Fibroblast of pulmonary artery (primary cell): ENCODE results near the gene YPEL4.

ENCODE experiments used
- DNase-seq: peaks from one replicate; pipeline ENCODE4 v3.0.0-alpha.2; 2010; ENCODE audit warnings: low read depth
- H3K4me3 ChIP-seq: replicated peaks from 2 replicates; pipeline ENCODE4 v1.5.1; 2011; ENCODE audit warnings: low read depth, mild to moderate bottlenecking, control low read depth, low read length, moderate library complexity
- CTCF ChIP-seq: IDR thresholded peaks from 2 replicates; pipeline ENCODE4 v1.5.1; 2011; ENCODE audit warnings: mild to moderate bottlenecking, control low read depth, low read length, inconsistent platforms; ENCODE audit errors: missing control alignments

Gene YPEL4

GRCh38 chr11:57674251-57674650 lies 24.5 kb upstream of the YPEL4 start:
- no peak for TF ChIP-seq CTCF
- H3K4me3 ChIP-seq = no peak overlapping the region
- DNase-seq = no peak

- TF ChIP-seq CTCF = no peak
- H3K4me3 ChIP-seq = peak overlapping the region; percentile 64
- DNase-seq = no peak
Measured at GRCh38 chr11:57668434-57668782, 18.7 kb upstream of the YPEL4 start.

- peak within 1 kb of the TSS; percentile 64 for H3K4me3 ChIP-seq
- peak; percentile 100 for DNase-seq
- no peak for TF ChIP-seq CTCF
Measured at GRCh38 chr11:57667736-57668433, 18.2 kb upstream of the YPEL4 start, which contains the start of gene ZDHHC5. Gene ZDHHC5, plus strand, starts transcription at chr11:57668114. Its CDS starts 4,977 bp downstream, at chr11:57673091.

GRCh38 chr11:57667117-57667735 lies 17.5 kb upstream of the YPEL4 start:
- DNase-seq = peak; percentile 100
- TF ChIP-seq CTCF = no peak
- H3K4me3 ChIP-seq = peak overlapping the region; percentile 64

DNA sequence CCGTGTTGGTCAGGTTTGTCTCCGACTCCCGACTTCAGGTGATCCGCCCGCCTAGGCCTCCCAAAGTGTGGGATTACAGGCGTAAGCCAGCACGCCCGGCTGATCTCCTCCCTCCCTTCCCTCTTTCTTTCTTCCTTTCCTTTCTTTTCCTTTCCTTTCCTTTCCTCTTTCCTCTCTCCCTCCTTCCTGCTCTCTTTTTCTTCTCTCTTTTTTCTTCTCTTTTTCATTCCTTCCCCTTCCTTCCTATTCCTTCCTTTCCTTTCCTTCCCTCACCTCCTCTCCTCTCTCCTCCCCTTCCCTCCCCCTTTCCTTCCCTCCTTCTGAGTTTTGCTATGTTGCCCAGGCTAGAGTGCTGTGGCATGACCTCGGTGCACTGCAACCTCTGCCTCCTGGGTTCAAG lies 14.3 kb upstream of the YPEL4 start:
- no peak overlapping the region for H3K4me3 ChIP-seq
- DNase-seq = no peak
- TF ChIP-seq CTCF = no peak

DNA sequence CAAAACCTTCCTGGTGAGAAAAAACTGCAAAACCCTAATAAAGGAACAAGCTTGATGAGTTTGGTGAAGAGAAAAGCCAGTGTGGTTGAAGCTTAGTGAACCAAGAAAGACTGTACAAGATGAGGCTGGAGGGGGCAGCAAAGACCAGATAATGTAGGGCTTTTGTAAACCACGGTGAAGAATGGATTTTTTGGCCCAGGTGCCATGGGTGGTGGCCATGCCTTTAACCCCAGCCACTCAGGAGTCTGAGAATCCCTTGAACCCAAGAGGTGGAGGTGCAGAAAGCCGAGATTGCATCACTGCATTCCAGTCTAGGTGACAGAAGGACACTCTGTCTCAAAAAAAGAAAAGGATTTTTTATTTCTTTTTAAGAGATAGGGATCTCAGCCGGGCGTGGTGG lies 13.2 kb upstream of the YPEL4 start:
- DNase-seq = no peak
- peak; percentile 3 for TF ChIP-seq CTCF
- H3K4me3 ChIP-seq = no peak overlapping the region

DNA sequence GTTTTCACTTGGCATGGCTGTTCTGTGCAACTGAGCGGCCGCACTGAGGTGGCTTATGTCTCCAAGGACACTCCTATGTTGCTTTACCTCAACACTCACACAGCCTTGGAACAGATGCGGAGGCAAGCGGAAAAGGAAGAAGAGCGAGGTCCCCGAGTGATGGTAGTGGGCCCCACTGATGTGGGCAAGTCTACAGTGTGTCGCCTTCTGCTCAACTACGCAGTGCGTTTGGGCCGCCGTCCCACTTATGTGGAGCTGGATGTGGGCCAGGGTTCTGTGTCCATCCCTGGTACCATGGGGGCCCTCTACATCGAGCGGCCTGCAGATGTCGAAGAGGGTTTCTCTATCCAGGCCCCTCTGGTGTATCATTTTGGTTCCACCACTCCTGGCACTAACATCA lies 10.0 kb upstream of the YPEL4 start:
- no peak for TF ChIP-seq CTCF
- H3K4me3 ChIP-seq = no peak overlapping the region
- DNase-seq = no peak
